ENCODE data around the gene EXOC3. TPM values are rescaled to one million over a fixed set of nuclear protein-coding genes. Genes with fewer than 3 reads are reported as not detected.

The EXOC3 gene
- total RNA-seq, 1 experiment from 2014 or later: 55.0 TPM

GRCh38 chr5:514673-515072, 71.7 kb downstream of the EXOC3 start:
- DNase-seq (ENCODE audit: low read depth, low spot score): no peak
- intact Hi-C loops (cut with micrococcal nuclease; ENCODE audit: unreplicated experiment): no loop called here
- no peak overlapping the region for H3K27ac ChIP-seq (ENCODE audit: low read length)
- no peaks in the 10 kb centered on the region for H3K9me3 ChIP-seq (ENCODE audit: control insufficient read depth, insufficient read depth, low read depth, low read length)
- in situ Hi-C loops (cut with HindIII; ENCODE audit: low pct_unique_long_range_greater_than_20kb, low sequenced_read_pairs): no loop called here
- BruUV-seq (replicated peaks): no TSS peak
- no peak for TF ChIP-seq SIN3A (IDR thresholded peaks at IDR 0.05; ENCODE audit: borderline replicate concordance, insufficient read depth, low read depth, low read length)
- no peak for TF ChIP-seq REST (IDR thresholded peaks at IDR 0.05; ENCODE audit: insufficient read depth in 1 of 2, low read depth in 2 of 2, low read length in 1 of 2)
- TF ChIP-seq POLR2AphosphoS5 (IDR thresholded peaks at IDR 0.05; ENCODE audit: low read depth, low read length): no peak
- no peak for TF ChIP-seq CTCF (IDR thresholded peaks at IDR 0.05)
- no peak for TF ChIP-seq TCF7L2 (IDR thresholded peaks at IDR 0.05; ENCODE audit: low read depth, low read length)
- ATAC-seq: no peak
- CTCF ChIA-PET: no interaction called here
- H3K27me3 ChIP-seq (ENCODE audit: control insufficient read depth, insufficient read depth, low read length): no peaks in the 10 kb centered on the region
- POLR2A ChIA-PET: no interaction called here
- no peak overlapping the region for H3K4me3 ChIP-seq (ENCODE audit: low read depth in 2 of 2, low read length in 2 of 2)
- H3K4me1 ChIP-seq (ENCODE audit: control insufficient read depth, insufficient read depth, low read length): no peaks in the 10 kb centered on the region
- H3K36me3 ChIP-seq (ENCODE audit: control insufficient read depth, insufficient read depth, low read length): no peaks in the 10 kb centered on the region

- Histone ChIP-seq H3K27me3 (ENCODE audit: control insufficient read depth, insufficient read depth, low read length) (no peaks in the 10 kb centered on the region), H3K36me3 (ENCODE audit: control insufficient read depth, insufficient read depth, low read length) (no peaks in the 10 kb centered on the region), H3K27ac (ENCODE audit: low read length) (no peak overlapping the region), H3K9me3 (ENCODE audit: control insufficient read depth, insufficient read depth, low read depth, low read length) (no peaks in the 10 kb centered on the region), H3K4me1 (ENCODE audit: control insufficient read depth, insufficient read depth, low read length) (no peaks in the 10 kb centered on the region), H3K4me3 (ENCODE audit: low read depth in 2 of 2, low read length in 2 of 2) (no peak overlapping the region)
- POLR2A ChIA-PET: no interaction called here
- TF ChIP-seq CTCF (IDR thresholded peaks at IDR 0.05): no peak
- TF ChIP-seq TCF7L2 (IDR thresholded peaks at IDR 0.05; ENCODE audit: low read depth, low read length): no peak
- TF ChIP-seq POLR2AphosphoS5 (IDR thresholded peaks at IDR 0.05; ENCODE audit: low read depth, low read length): no peak
- no peak for TF ChIP-seq SIN3A (IDR thresholded peaks at IDR 0.05; ENCODE audit: borderline replicate concordance, insufficient read depth, low read depth, low read length)
- no peak for TF ChIP-seq REST (IDR thresholded peaks at IDR 0.05; ENCODE audit: insufficient read depth in 1 of 2, low read depth in 2 of 2, low read length in 1 of 2)
- BruUV-seq (replicated peaks): no TSS peak
- in situ Hi-C loops (cut with HindIII; ENCODE audit: low pct_unique_long_range_greater_than_20kb, low sequenced_read_pairs) (no loop called here), intact Hi-C loops (cut with micrococcal nuclease; ENCODE audit: unreplicated experiment) (no loop called here)
- CTCF ChIA-PET: no interaction called here
- 0 out of 2 replicates have a peak, but pooled peaks have one; percentile 37 for ATAC-seq
- DNase-seq (ENCODE audit: low read depth, low spot score): no peak
These were observed 72.4 kb downstream of the EXOC3 start for GRCh38 chr5:515273-515836.
